ENCODE measurements around the gene SLC66A3. TPM values are rescaled to one million over a fixed set of nuclear protein-coding genes. Genes with fewer than 3 reads are reported as not detected.

Gene SLC66A3
- polyA plus RNA-seq, 1 donor (not counting 4 experiments of a cell fraction or from before 2014, with no cell fraction given), result 31.1 TPM

- H3K27ac ChIP-seq (ENCODE audit: control insufficient read depth, insufficient read depth, low read length), result no peak overlapping the region
- no peaks in the 10 kb centered on the region for H3K36me3 ChIP-seq (ENCODE audit: control insufficient read depth in 2 of 2, extremely low read depth in 1 of 2, insufficient read depth in 2 of 2, low read length in 2 of 2)
- no peak overlapping the region for H3K4me2 ChIP-seq (ENCODE audit: control insufficient read depth, extremely low read depth, insufficient read depth, low read depth, low read length)
- H3K4me1 ChIP-seq (ENCODE audit: control insufficient read depth, extremely low read depth, insufficient read depth, low read length), result peaks cover 3% of the 10 kb centered on the region
- H3K79me2 ChIP-seq (ENCODE audit: control insufficient read depth, insufficient read depth, low read length), result no peaks in the 10 kb centered on the region
- no peaks in the 10 kb centered on the region for H3K9me1 ChIP-seq (ENCODE audit: control insufficient read depth, extremely low read depth, insufficient read depth, low read length)
- no peaks in the 10 kb centered on the region for H4K20me1 ChIP-seq (ENCODE audit: control insufficient read depth, extremely low read depth, insufficient read depth, low read length)
- DNase-seq (ENCODE audit: low read depth, low spot score) (no peak), FAIRE-seq (no peak)
- H3K9ac ChIP-seq (ENCODE audit: control insufficient read depth, extremely low read depth, insufficient read depth, low read length), result no peak overlapping the region
- TF ChIP-seq EZH2 (IDR thresholded peaks at IDR 0.05; ENCODE audit: low read length), result no peak
- no peaks in the 10 kb centered on the region for H3K9me3 ChIP-seq (ENCODE audit: control insufficient read depth, low read depth, low read length)
- no peak overlapping the region for H2AFZ ChIP-seq (ENCODE audit: control insufficient read depth, low read length)
- H3K4me3 ChIP-seq (ENCODE audit: control insufficient read depth in 2 of 3, extremely low read depth in 1 of 3, insufficient read depth in 2 of 3, low read depth in 1 of 3, low read length in 3 of 3), result no peak overlapping the region
- no peaks in the 10 kb centered on the region for H3K27me3 ChIP-seq (ENCODE audit: control insufficient read depth, extremely low read depth, insufficient read depth, low read length)
- dilution Hi-C loops (cut with MboI; ENCODE audit: extremely low pct_ligation_motif_present, low sequenced_read_pairs), result no loop called here
Measured at GRCh38 chr2:11160256-11160655, 5.0 kb downstream of the SLC66A3 start.

GRCh38 chr2:11160731-11161455, 5.6 kb downstream of the SLC66A3 start:
- Histone ChIP-seq H3K9me1 (ENCODE audit: control insufficient read depth, extremely low read depth, insufficient read depth, low read length) (no peaks in the 10 kb centered on the region), H3K4me2 (ENCODE audit: control insufficient read depth, extremely low read depth, insufficient read depth, low read depth, low read length) (no peak overlapping the region), H2AFZ (ENCODE audit: control insufficient read depth, low read length) (no peak overlapping the region), H3K9ac (ENCODE audit: control insufficient read depth, extremely low read depth, insufficient read depth, low read length) (no peak overlapping the region), H3K79me2 (ENCODE audit: control insufficient read depth, insufficient read depth, low read length) (no peaks in the 10 kb centered on the region), H3K4me3 (ENCODE audit: control insufficient read depth in 2 of 3, extremely low read depth in 1 of 3, insufficient read depth in 2 of 3, low read depth in 1 of 3, low read length in 3 of 3) (no peak overlapping the region), H3K36me3 (ENCODE audit: control insufficient read depth in 2 of 2, extremely low read depth in 1 of 2, insufficient read depth in 2 of 2, low read length in 2 of 2) (no peaks in the 10 kb centered on the region), H3K9me3 (ENCODE audit: control insufficient read depth, low read depth, low read length) (no peaks in the 10 kb centered on the region), H4K20me1 (ENCODE audit: control insufficient read depth, extremely low read depth, insufficient read depth, low read length) (no peaks in the 10 kb centered on the region), H3K27ac (ENCODE audit: control insufficient read depth, insufficient read depth, low read length) (no peak overlapping the region), H3K4me1 (ENCODE audit: control insufficient read depth, extremely low read depth, insufficient read depth, low read length) (peaks cover 2% of the 10 kb centered on the region), H3K27me3 (ENCODE audit: control insufficient read depth, extremely low read depth, insufficient read depth, low read length) (no peaks in the 10 kb centered on the region)
- no peak for FAIRE-seq
- dilution Hi-C loops (cut with MboI; ENCODE audit: extremely low pct_ligation_motif_present, low sequenced_read_pairs), result no loop called here
- DNase-seq (ENCODE audit: low read depth, low spot score), result no peak
- TF ChIP-seq CTCF (optimal IDR thresholded peaks at IDR 0.05 in 1 of 3, IDR thresholded peaks at IDR 0.05 in 1 of 3, conservative IDR thresholded peaks at IDR 0.05 in 1 of 3; ENCODE audit: extremely low read depth in 1 of 3, insufficient read depth in 2 of 3, low read length in 3 of 3) (no peak), EZH2 (IDR thresholded peaks at IDR 0.05; ENCODE audit: low read length) (no peak)

- Histone ChIP-seq H3K4me1 (ENCODE audit: control insufficient read depth, extremely low read depth, insufficient read depth, low read length) (no peaks in the 10 kb centered on the region), H3K9me1 (ENCODE audit: control insufficient read depth, extremely low read depth, insufficient read depth, low read length) (no peaks in the 10 kb centered on the region), H3K4me2 (ENCODE audit: control insufficient read depth, extremely low read depth, insufficient read depth, low read depth, low read length) (no peak overlapping the region), H3K9ac (ENCODE audit: control insufficient read depth, extremely low read depth, insufficient read depth, low read length) (no peak overlapping the region), H3K36me3 (ENCODE audit: control insufficient read depth in 2 of 2, extremely low read depth in 1 of 2, insufficient read depth in 2 of 2, low read length in 2 of 2) (no peaks in the 10 kb centered on the region), H3K9me3 (ENCODE audit: control insufficient read depth, low read depth, low read length) (no peaks in the 10 kb centered on the region), H3K27ac (ENCODE audit: control insufficient read depth, insufficient read depth, low read length) (no peak overlapping the region), H3K79me2 (ENCODE audit: control insufficient read depth, insufficient read depth, low read length) (no peaks in the 10 kb centered on the region), H2AFZ (ENCODE audit: control insufficient read depth, low read length) (no peak overlapping the region), H3K4me3 (ENCODE audit: control insufficient read depth in 2 of 3, extremely low read depth in 1 of 3, insufficient read depth in 2 of 3, low read depth in 1 of 3, low read length in 3 of 3) (no peak overlapping the region), H3K27me3 (ENCODE audit: control insufficient read depth, extremely low read depth, insufficient read depth, low read length) (no peaks in the 10 kb centered on the region), H4K20me1 (ENCODE audit: control insufficient read depth, extremely low read depth, insufficient read depth, low read length) (no peaks in the 10 kb centered on the region)
- FAIRE-seq (no peak), DNase-seq (ENCODE audit: low read depth, low spot score) (no peak)
- dilution Hi-C loops (cut with MboI; ENCODE audit: extremely low pct_ligation_motif_present, low sequenced_read_pairs), result no loop called here
- TF ChIP-seq CTCF (optimal IDR thresholded peaks at IDR 0.05 in 1 of 3, IDR thresholded peaks at IDR 0.05 in 1 of 3, conservative IDR thresholded peaks at IDR 0.05 in 1 of 3; ENCODE audit: extremely low read depth in 1 of 3, insufficient read depth in 2 of 3, low read length in 3 of 3) (no peak), EZH2 (IDR thresholded peaks at IDR 0.05; ENCODE audit: low read length) (no peak)
Measured at GRCh38 chr2:11161747-11162146, 6.5 kb downstream of the SLC66A3 start.
